ENCODE data around the gene PRKN.

DNA sequence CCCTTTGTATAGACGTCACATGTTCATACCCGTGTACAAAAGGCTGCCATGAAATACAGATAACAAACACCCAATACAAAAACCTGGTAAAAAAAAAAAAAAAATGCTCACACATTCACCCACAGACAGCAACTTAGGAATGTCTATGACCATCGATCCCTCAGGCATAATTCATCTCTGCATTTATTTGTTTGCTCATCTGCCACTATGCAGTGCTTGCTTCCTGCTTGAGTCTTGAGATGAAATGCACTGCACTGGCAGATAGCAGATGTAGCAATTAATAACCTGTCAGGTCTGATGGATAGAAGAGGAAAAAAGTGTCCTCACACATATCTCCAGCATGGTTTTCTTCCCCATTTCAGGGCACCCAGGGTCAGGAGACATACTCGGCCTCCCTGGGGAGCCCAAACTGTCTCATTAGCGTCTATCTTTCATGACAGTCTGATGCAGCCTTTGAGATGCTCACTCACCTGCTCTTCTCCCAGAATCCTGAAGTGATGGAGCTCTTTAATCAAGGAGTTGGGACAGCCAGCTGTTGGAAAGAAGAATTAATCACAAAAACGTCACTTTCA, 1158.6 kb downstream of the PRKN start:
- TF ChIP-seq, protein P1, sequence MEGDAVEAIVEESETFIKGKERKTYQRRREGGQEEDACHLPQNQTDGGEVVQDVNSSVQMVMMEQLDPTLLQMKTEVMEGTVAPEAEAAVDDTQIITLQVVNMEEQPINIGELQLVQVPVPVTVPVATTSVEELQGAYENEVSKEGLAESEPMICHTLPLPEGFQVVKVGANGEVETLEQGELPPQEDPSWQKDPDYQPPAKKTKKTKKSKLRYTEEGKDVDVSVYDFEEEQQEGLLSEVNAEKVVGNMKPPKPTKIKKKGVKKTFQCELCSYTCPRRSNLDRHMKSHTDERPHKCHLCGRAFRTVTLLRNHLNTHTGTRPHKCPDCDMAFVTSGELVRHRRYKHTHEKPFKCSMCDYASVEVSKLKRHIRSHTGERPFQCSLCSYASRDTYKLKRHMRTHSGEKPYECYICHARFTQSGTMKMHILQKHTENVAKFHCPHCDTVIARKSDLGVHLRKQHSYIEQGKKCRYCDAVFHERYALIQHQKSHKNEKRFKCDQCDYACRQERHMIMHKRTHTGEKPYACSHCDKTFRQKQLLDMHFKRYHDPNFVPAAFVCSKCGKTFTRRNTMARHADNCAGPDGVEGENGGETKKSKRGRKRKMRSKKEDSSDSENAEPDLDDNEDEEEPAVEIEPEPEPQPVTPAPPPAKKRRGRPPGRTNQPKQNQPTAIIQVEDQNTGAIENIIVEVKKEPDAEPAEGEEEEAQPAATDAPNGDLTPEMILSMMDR (IDR thresholded peaks at IDR 0.05; ENCODE audit: low read length) = no peak
- TF ChIP-seq EZH2 (IDR thresholded peaks at IDR 0.05; ENCODE audit: borderline replicate concordance, low read length) = no peak

Data from OCI-LY1 (cell line).